HEK293T (cell line): ENCODE measurements around the gene SCUBE1.

Experiments used
- CTCF ChIA-PET: fragments of 350-600 bp; formaldehyde crosslinking; extraction: SDS; loops from one replicate; lab custom pipeline; 2021; ENCODE audit warnings: antibody characterized with exemption, inconsistent platforms; lab: Yijun Ruan, JAX
- POLR2A ChIA-PET: fragments of 350-600 bp; formaldehyde crosslinking; extraction: SDS; loops from one replicate; lab custom pipeline; 2020; ENCODE audit warnings: antibody characterized with exemption, inconsistent platforms; lab: Yijun Ruan, JAX
- DNase-seq: peaks from one replicate; pipeline ENCODE4 v3.0.0; 2012; ENCODE audit warnings: mixed read lengths; ENCODE audit errors: extremely low spot score
- ARNT ChIP-seq: fragments of 450-650 bp; IDR thresholded peaks from 2 replicates; pipeline ENCODE4 v1.6.1; 2017; ENCODE audit warnings: mild to moderate bottlenecking
- BHLHE40 ChIP-seq: fragments of 450-650 bp; IDR thresholded peaks from 2 replicates; pipeline ENCODE4 v1.6.1; 2016; ENCODE audit warnings: mild to moderate bottlenecking, moderate library complexity, borderline replicate concordance
- CTBP1 ChIP-seq: fragments of 450-650 bp; IDR thresholded peaks from 2 replicates; pipeline ENCODE4 v1.6.1; 2016; ENCODE audit warnings: borderline replicate concordance
- ELF4 ChIP-seq: fragments of 450-650 bp; IDR thresholded peaks from 2 replicates; pipeline ENCODE4 v1.6.1; 2017; ENCODE audit warnings: antibody characterized with exemption
- FOXA1 ChIP-seq: fragments of 450-650 bp; IDR thresholded peaks from 2 replicates; pipeline ENCODE4 v1.6.1; 2016; ENCODE audit warnings: mild to moderate bottlenecking
- FOXK2 ChIP-seq: fragments of 450-650 bp; IDR thresholded peaks from 2 replicates; pipeline ENCODE4 v1.6.1; 2016; ENCODE audit warnings: mild to moderate bottlenecking
- FOXM1 ChIP-seq: fragments of 450-650 bp; IDR thresholded peaks from 2 replicates; pipeline ENCODE4 v1.6.1; 2017; ENCODE audit warnings: mild to moderate bottlenecking, borderline replicate concordance
- HDGF ChIP-seq: fragments of 450-650 bp; IDR thresholded peaks from 2 replicates; pipeline ENCODE4 v1.6.1; 2017; ENCODE audit warnings: antibody characterized with exemption, borderline replicate concordance
- L3MBTL2 ChIP-seq: fragments of 450-650 bp; conservative IDR thresholded peaks from 2 replicates; pipeline ENCODE4 v1.6.1; 2016; ENCODE audit warnings: mild to moderate bottlenecking
- LEF1 ChIP-seq: fragments of 450-650 bp; IDR thresholded peaks from 2 replicates; pipeline ENCODE4 v1.6.1; 2017; ENCODE audit warnings: mild to moderate bottlenecking, borderline replicate concordance
- NFRKB ChIP-seq: fragments of 450-650 bp; IDR thresholded peaks from 2 replicates; pipeline ENCODE4 v1.6.1; 2016; ENCODE audit warnings: mild to moderate bottlenecking, moderate library complexity
- SP1 ChIP-seq: fragments of 450-650 bp; IDR thresholded peaks from 2 replicates; pipeline ENCODE4 v1.6.1; 2017
- SUZ12 ChIP-seq: fragments of 450-650 bp; IDR thresholded peaks from 2 replicates; pipeline ENCODE4 v1.6.1; 2016; ENCODE audit warnings: mild to moderate bottlenecking
- TARDBP ChIP-seq: fragments of 450-650 bp; IDR thresholded peaks from 2 replicates; pipeline ENCODE4 v1.6.1; 2016
- ZNF384 ChIP-seq: fragments of 450-650 bp; IDR thresholded peaks from 2 replicates; pipeline ENCODE4 v1.6.1; 2016
- TF ChIP-seq, protein P1 (sequence below): fragments of 450-650 bp; IDR thresholded peaks from 2 replicates; pipeline ENCODE4 v1.6.1; 2016

SCUBE1 gene

DNA sequence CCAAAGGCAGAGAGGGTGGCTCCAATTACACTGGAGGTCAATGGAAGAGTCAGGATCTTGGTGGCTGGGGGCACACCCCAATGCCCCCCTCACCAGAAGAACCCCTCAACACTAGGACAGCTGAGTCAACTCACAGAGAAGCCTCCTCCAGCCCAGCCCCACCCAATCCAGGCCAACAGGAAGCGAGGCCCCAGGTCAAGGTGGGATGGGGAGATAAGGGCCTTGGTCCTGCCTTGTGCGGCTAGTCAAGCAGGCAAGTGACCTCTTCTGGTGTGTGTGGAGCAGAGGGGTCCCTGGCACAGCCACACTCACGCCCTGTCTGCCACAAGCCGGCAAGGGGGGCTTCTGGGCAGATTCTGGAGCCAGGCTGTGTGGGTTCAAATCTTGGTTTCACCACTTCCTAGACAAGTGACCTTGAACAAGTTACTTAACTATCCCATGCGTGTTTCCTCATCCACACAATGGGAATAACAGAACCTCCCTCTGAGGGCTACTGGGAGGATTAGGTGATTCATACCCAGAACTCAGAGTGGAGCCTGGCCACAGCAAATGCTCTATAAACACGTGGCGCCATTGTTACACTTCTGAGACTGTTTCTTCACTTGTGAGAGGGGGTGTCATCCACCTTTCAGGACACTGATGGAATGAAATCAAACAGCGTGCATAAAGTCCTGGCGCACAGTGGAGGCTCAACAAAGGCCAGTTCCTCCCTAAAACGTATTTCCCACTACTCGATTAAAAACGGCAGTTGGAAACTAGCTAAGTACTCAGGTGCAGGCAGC, 159.5 kb downstream of the SCUBE1 start:
- POLR2A ChIA-PET = interaction anchor here (0.6 kb wide), 1 partner anchor 10 kb away, joined by 3 read pairs; no protein-coding TSS in a partner anchor
- TF ChIP-seq ZNF384 (no peak), L3MBTL2 (no peak), LEF1 (no peak), FOXA1 (no peak), FOXM1 (no peak)
- no peak for DNase-seq
- CTCF ChIA-PET = no interaction called here

- CTCF ChIA-PET = no interaction called here
- POLR2A ChIA-PET = no interaction called here
- TF ChIP-seq L3MBTL2 (no peak), NFRKB (no peak), TARDBP (no peak), FOXM1 (no peak), SUZ12 (no peak), FOXA1 (no peak), ELF4 (no peak), FOXK2 (no peak), HDGF (no peak), SP1 (no peak), ARNT (no peak), ZNF384 (no peak), CTBP1 (no peak)
- TF ChIP-seq, protein P1, sequence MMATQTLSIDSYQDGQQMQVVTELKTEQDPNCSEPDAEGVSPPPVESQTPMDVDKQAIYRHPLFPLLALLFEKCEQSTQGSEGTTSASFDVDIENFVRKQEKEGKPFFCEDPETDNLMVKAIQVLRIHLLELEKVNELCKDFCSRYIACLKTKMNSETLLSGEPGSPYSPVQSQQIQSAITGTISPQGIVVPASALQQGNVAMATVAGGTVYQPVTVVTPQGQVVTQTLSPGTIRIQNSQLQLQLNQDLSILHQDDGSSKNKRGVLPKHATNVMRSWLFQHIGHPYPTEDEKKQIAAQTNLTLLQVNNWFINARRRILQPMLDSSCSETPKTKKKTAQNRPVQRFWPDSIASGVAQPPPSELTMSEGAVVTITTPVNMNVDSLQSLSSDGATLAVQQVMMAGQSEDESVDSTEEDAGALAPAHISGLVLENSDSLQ = no peak
- DNase-seq = no peak
These were observed 160.4 kb downstream of the SCUBE1 start for GRCh38 chr22:43182726-43183125.

- no peak for DNase-seq
- TF ChIP-seq FOXK2 (no peak), FOXM1 (no peak), FOXA1 (no peak), ARNT (no peak), NFRKB (no peak)
- POLR2A ChIA-PET = no interaction called here
- CTCF ChIA-PET = no interaction called here
These were observed 161.1 kb downstream of the SCUBE1 start for GRCh38 chr22:43182118-43182517.

- no peak for DNase-seq
- ChIA-PET CTCF (no interaction called here), POLR2A (no interaction called here)
- TF ChIP-seq L3MBTL2 (no peak), SP1 (no peak), LEF1 (no peak), FOXK2 (no peak), BHLHE40 (no peak), HDGF (no peak), FOXM1 (no peak), ZNF384 (no peak), CTBP1 (no peak), NFRKB (no peak), TARDBP (no peak), ARNT (no peak), FOXA1 (no peak), SUZ12 (no peak), ELF4 (no peak)
- TF ChIP-seq, protein P1 = no peak
These were observed 161.7 kb downstream of the SCUBE1 start for GRCh38 chr22:43181321-43182076.

DNA sequence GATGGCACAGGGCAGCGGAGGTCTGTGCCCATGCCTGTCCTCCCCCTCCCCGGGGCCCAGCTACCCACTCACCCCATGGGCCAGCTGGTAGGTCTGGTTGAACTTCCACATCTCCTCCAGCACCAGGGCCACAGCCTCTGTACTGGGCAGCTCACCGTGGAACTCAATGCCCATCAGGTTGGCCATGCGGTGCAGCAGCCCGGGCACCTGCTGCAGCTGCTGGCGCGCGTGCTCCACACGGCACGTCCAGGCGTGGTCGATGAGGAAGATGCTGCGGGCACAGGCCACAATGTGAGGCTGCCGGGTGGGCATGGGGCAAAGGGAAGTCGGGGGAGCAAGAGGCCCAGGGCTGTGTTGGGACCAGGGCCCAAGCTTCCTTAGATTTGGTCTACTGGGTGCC, 162.5 kb downstream of the SCUBE1 start:
- CTCF ChIA-PET = no interaction called here
- TF ChIP-seq LEF1 (no peak), FOXA1 (no peak), FOXM1 (no peak), BHLHE40 (no peak), SUZ12 (no peak), NFRKB (no peak), CTBP1 (no peak)
- TF ChIP-seq, protein P1 = no peak
- DNase-seq = no peak
- POLR2A ChIA-PET = no interaction called here

- TF ChIP-seq FOXK2 (no peak), LEF1 (no peak), FOXA1 (no peak), NFRKB (no peak), CTBP1 (no peak), TARDBP (no peak), ARNT (no peak), L3MBTL2 (no peak), BHLHE40 (no peak), HDGF (no peak)
- CTCF ChIA-PET = no interaction called here
- no peak for DNase-seq
- POLR2A ChIA-PET = no interaction called here
These were observed 163.3 kb downstream of the SCUBE1 start for GRCh38 chr22:43179911-43180195.
